HepG2 (cell line): ENCODE results near the gene HLF.

Experiments used
- FOXA3 ChIP-seq: IDR thresholded peaks from 2 replicates; pipeline ENCODE4 v1.6.1; 2016; ENCODE audit warnings: missing genetic modification reagents, missing compliant biosample characterization
- SIN3B ChIP-seq: fragments of 150-350 bp; IDR thresholded peaks from 2 replicates; pipeline ENCODE4 v1.6.1; 2014; ENCODE audit warnings: low read length
- SMAD3 ChIP-seq: sonication (generic); formaldehyde crosslinking; IDR thresholded peaks from 2 replicates; pipeline ENCODE4 v1.4.0; 2020; ENCODE audit warnings: missing genetic modification reagents
- TF ChIP-seq, protein P1 (sequence below): sonication (generic); formaldehyde crosslinking; IDR thresholded peaks from 2 replicates; pipeline ENCODE4 v1.5.0; 2020; ENCODE audit warnings: missing genetic modification reagents, mild to moderate bottlenecking, borderline replicate concordance

DNA sequence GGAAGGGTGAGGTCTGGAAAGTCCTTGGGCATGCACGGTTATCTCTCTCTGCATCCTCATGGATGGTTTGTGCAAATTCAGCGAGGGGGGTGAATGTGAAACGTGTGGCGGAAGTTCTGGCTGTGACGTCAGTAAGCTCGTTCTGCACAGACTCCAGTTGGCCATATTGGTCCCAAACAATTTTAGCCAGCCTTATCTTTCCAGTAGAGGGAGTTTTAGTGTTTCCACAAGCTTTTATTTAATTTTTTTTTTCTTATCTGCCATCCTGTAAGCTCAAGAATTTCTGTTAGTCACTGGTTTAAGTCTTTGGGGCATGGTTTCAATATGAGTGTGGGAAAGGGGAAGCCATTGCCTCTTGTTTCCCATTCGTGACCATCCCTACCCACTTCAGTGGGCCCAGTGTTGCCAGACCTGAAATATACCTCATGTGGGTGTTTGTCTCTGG lies 39.0 kb downstream of the HLF start:
- TF ChIP-seq FOXA3 (CRISPR knock-in tag) (no peak), SMAD3 (CRISPR knock-in tag) (no peak), SIN3B (no peak)
- TF ChIP-seq, protein P1, sequence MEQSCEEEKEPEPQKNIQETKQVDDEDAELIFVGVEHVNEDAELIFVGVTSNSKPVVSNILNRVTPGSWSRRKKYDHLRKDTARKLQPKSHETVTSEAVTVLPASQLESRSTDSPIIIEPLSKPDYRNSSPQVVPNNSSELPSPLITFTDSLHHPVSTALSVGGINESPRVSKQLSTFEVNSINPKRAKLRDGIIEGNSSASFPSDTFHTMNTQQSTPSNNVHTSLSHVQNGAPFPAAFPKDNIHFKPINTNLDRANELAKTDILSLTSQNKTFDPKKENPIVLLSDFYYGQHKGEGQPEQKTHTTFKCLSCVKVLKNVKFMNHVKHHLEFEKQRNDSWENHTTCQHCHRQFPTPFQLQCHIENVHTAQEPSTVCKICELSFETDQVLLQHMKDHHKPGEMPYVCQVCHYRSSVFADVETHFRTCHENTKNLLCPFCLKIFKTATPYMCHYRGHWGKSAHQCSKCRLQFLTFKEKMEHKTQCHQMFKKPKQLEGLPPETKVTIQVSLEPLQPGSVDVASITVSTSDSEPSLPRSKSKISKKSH (CRISPR knock-in tag): no peak
